ENCODE measurements around the gene SLC25A22. TPM values are rescaled to one million over a fixed set of nuclear protein-coding genes. Genes with fewer than 3 reads are reported as not detected.

Gene SLC25A22
- total RNA-seq, 1 donor from 2014 or later = 17.8 TPM

DNA sequence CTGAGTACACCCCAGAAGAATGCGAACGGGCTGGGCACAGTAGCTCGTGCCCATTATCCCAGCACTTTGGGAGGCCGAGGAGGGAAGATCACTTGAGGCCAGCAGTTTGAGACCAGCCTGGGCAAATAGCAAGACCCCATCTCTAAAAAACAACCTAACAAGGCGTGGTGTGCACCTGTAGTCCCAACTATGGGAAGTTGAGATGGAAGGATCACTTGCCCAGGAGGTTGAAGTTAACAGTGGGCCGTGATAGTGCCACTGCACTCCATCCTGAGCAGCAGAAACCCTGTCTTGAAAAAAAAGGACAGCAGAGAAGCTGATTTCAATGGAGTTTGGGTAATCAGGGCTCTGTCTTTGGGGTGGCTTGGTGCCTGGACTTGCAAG, 15.0 kb upstream of the SLC25A22 start:
- H3K9me3 Mint-ChIP-seq (ENCODE audit: unreplicated experiment) = no peaks in the 10 kb centered on the region
- H3K27ac Mint-ChIP-seq (ENCODE audit: unreplicated experiment) = no peak overlapping the region
- peaks cover 14% of the 10 kb centered on the region for H3K36me3 Mint-ChIP-seq (ENCODE audit: low read depth, unreplicated experiment)
- no peak overlapping the region for H3K4me3 Mint-ChIP-seq (ENCODE audit: unreplicated experiment)
- H3K4me1 Mint-ChIP-seq (ENCODE audit: unreplicated experiment) = peaks cover 15% of the 10 kb centered on the region
- H3K27me3 Mint-ChIP-seq (ENCODE audit: unreplicated experiment) = peaks cover 15% of the 10 kb centered on the region
- DNase-seq (ENCODE audit: low spot score) = no peak
- TF ChIP-seq, protein P1, sequence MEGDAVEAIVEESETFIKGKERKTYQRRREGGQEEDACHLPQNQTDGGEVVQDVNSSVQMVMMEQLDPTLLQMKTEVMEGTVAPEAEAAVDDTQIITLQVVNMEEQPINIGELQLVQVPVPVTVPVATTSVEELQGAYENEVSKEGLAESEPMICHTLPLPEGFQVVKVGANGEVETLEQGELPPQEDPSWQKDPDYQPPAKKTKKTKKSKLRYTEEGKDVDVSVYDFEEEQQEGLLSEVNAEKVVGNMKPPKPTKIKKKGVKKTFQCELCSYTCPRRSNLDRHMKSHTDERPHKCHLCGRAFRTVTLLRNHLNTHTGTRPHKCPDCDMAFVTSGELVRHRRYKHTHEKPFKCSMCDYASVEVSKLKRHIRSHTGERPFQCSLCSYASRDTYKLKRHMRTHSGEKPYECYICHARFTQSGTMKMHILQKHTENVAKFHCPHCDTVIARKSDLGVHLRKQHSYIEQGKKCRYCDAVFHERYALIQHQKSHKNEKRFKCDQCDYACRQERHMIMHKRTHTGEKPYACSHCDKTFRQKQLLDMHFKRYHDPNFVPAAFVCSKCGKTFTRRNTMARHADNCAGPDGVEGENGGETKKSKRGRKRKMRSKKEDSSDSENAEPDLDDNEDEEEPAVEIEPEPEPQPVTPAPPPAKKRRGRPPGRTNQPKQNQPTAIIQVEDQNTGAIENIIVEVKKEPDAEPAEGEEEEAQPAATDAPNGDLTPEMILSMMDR (IDR thresholded peaks at IDR 0.05; ENCODE audit: unreplicated experiment) = no peak

DNA sequence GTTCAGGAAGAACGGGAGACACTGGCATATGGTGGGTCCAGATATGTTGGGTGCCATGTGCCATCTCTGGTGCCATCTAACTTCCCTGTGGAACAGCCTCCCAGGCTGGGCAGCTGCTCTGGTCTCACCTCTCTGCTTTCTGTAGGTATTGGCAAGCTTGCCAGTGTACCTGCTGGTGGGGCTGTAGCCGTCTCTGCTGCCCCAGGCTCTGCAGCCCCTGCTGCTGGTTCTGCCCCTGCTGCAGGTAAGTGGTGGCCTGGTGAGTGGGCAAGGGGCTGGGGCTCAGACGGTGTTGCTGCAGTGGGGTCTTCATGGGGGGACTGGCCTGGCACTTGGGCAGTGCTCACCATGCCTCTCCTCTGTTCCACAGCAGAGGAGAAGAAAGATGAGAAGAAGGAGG, 14.3 kb upstream of the SLC25A22 start:
- H3K4me1 Mint-ChIP-seq (ENCODE audit: unreplicated experiment) = peaks cover 17% of the 10 kb centered on the region
- H3K36me3 Mint-ChIP-seq (ENCODE audit: low read depth, unreplicated experiment) = peaks cover 14% of the 10 kb centered on the region
- no peak for DNase-seq (ENCODE audit: low spot score)
- peaks cover 15% of the 10 kb centered on the region for H3K27me3 Mint-ChIP-seq (ENCODE audit: unreplicated experiment)
- TF ChIP-seq, protein P1 (IDR thresholded peaks at IDR 0.05; ENCODE audit: unreplicated experiment) = no peak
- no peak overlapping the region for H3K27ac Mint-ChIP-seq (ENCODE audit: unreplicated experiment)
- no peaks in the 10 kb centered on the region for H3K9me3 Mint-ChIP-seq (ENCODE audit: unreplicated experiment)
- H3K4me3 Mint-ChIP-seq (ENCODE audit: unreplicated experiment) = no peak overlapping the region

- H3K4me3 Mint-ChIP-seq (ENCODE audit: unreplicated experiment) = peak overlapping the region; percentile 94
- H3K4me1 Mint-ChIP-seq (ENCODE audit: unreplicated experiment) = peaks cover 17% of the 10 kb centered on the region
- TF ChIP-seq, protein P1 (IDR thresholded peaks at IDR 0.05; ENCODE audit: unreplicated experiment) = no peak
- no peak for DNase-seq (ENCODE audit: low spot score)
- peaks cover 14% of the 10 kb centered on the region for H3K36me3 Mint-ChIP-seq (ENCODE audit: low read depth, unreplicated experiment)
- peaks cover 15% of the 10 kb centered on the region for H3K27me3 Mint-ChIP-seq (ENCODE audit: unreplicated experiment)
- no peaks in the 10 kb centered on the region for H3K9me3 Mint-ChIP-seq (ENCODE audit: unreplicated experiment)
- peak overlapping the region; percentile 72 for H3K27ac Mint-ChIP-seq (ENCODE audit: unreplicated experiment)
Measured at GRCh38 chr11:811446-812245, 13.6 kb upstream of the SLC25A22 start.

DNA sequence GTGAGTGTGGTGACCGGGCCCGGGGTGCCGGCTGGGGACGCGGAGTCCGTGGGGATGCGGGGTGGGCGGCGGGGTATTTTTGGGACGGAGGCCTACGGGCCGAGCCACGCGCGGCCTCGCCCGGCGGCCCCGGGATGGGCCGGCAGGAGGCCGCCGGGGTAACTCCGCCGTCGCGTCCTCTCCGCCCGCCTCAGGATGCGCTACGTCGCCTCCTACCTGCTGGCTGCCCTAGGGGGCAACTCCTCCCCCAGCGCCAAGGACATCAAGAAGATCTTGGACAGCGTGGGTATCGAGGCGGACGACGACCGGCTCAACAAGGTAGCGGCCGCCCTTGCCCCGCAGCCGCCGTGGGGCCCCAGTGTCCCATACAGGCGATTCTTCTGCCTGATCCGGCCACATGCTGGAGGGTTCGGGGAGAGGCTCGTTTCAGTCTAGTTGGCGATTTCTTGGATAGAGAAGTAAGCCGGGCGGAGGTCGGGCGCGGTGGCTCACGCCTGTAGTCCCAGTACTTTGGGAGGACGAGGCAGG, 12.0 kb upstream of the SLC25A22 start:
- H3K27me3 Mint-ChIP-seq (ENCODE audit: unreplicated experiment) = peaks cover 15% of the 10 kb centered on the region
- TF ChIP-seq, protein P1 (IDR thresholded peaks at IDR 0.05; ENCODE audit: unreplicated experiment) = no peak
- peak overlapping the region; percentile 94 for H3K4me3 Mint-ChIP-seq (ENCODE audit: unreplicated experiment)
- no peaks in the 10 kb centered on the region for H3K9me3 Mint-ChIP-seq (ENCODE audit: unreplicated experiment)
- H3K4me1 Mint-ChIP-seq (ENCODE audit: unreplicated experiment) = peaks cover 17% of the 10 kb centered on the region
- DNase-seq (ENCODE audit: low spot score) = no peak
- H3K36me3 Mint-ChIP-seq (ENCODE audit: low read depth, unreplicated experiment) = peaks cover 14% of the 10 kb centered on the region
- H3K27ac Mint-ChIP-seq (ENCODE audit: unreplicated experiment) = peak overlapping the region; percentile 82
